ENCODE results near the gene VRK1. TPM values are rescaled to one million over a fixed set of nuclear protein-coding genes. Genes with fewer than 3 reads are reported as not detected.

The VRK1 gene
- total RNA-seq, 1 donor from 2014 or later, result 35.9 TPM

- DNase-seq (ENCODE audit: low read depth, low spot score), result no peak
These were observed 6.5 kb upstream of the VRK1 start for GRCh38 chr14:96790706-96791105.

DNA sequence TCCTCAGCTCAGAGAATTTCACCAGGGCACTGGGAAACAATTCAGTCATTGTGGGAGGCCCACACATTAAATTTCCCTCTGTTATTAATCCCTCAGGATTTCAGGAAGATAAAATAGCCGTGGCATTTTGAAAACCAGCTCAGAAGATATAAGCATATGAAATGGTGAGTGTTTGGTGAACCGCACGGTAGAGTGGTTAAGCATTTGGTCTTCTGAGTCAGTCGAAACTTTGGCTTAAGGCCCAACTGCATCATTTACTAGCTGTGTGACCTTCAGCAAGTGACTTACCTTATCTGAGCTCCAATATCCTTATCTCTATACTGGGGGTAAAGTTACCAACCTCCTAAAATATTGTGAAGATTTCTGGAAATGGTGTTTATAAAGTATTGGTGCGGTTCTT, 5.2 kb upstream of the VRK1 start:
- DNase-seq (ENCODE audit: low read depth, low spot score), result no peak

GRCh38 chr14:96792591-96792990, 4.6 kb upstream of the VRK1 start:
- DNase-seq (ENCODE audit: low read depth, low spot score), result no peak

DNA sequence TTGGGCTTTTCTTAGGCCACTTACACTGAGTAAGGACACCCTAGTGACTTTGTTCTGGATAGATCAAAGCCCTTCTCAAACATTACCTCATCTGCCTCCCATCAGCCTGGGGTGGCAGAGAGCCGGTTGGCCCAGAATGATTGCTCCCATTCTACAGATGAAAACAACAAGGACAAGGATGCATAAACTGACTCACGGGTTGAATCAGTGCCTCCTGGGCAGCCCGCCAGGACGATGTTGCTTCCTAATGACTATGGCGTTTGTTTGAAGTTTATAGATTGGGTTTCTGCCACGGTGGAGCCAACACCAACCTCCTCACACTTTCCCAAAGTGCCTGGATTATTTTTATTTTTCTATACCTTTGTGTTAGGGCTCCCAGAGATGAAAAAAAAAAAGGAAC, 3.6 kb upstream of the VRK1 start:
- DNase-seq (ENCODE audit: low read depth, low spot score), result no peak

DNA sequence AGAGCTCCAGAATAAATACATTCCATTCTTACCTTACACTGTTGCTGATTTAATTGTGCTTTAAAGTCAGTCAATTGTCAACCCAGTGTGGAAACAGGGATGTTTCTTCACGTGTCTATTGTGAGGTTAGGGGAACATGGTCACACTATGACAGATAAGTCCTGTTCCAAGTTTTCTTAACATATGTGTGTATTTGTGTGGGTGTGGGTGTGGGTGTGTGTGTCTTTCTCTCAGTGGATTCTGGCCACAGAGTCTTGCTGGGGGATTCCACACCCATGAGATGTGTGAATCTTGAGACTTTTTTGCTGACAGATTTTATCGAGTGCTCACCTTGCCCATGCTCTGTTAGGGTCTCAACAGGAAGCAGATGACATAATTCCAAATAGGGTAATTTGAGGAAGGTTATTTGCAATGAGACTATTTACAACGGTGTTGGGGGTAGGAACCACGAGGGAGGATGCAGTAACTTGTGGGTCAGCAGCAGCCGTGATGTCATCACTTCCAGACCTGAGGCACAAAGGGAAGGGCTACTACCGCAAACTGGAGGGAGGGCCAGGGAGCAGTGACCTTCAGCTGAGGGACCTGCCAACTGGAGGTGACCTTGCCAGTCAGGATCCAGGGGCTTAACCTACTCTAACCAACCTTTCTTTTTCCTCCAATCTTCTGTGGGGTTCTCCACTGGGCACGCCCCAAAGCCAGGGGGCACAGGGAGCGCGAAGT, 1.9 kb upstream of the VRK1 start:
- DNase-seq (ENCODE audit: low read depth, low spot score), result no peak

DNA sequence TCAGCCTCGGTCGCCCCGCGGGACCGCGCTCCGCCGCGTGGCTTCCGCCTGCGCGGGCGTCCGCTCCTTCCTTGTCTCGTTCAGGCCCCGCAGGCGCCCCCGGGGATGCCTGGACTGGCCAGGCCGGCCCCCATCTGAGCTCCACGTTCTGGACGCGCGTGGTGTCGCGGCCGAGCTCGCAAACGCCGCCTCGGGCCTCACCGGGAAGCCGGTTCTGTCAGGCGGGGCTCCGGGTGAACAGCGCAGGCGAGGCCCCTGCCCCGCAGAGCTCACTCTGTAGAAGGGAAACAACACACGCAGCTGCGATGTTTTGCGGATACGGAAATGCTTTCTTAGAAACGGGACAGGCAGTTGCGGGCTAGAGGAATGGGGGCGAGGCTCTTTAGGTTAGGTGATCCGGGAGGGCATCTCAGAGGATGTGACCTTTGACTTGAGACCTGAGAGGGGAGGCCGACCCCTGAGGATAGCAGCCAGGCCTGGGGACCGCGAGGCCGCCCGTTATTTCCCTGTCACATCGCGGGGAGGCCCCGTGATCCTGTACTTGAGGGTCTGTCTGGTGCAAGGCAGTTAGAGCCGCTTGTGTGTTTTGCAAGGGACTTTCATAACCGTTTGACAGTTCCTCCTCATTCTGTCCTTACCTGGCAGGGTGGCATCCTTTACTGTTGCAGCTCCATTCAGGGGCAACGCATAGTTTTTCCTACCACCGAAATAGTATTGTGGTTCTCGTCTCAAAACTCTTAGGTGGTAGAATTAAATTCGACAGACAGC, 584 bp downstream of the VRK1 start:
- DNase-seq (ENCODE audit: low read depth, low spot score), result no peak

GRCh38 chr14:96798956-96799355, 1.8 kb downstream of the VRK1 start:
- no peak for DNase-seq (ENCODE audit: low read depth, low spot score)

DNA sequence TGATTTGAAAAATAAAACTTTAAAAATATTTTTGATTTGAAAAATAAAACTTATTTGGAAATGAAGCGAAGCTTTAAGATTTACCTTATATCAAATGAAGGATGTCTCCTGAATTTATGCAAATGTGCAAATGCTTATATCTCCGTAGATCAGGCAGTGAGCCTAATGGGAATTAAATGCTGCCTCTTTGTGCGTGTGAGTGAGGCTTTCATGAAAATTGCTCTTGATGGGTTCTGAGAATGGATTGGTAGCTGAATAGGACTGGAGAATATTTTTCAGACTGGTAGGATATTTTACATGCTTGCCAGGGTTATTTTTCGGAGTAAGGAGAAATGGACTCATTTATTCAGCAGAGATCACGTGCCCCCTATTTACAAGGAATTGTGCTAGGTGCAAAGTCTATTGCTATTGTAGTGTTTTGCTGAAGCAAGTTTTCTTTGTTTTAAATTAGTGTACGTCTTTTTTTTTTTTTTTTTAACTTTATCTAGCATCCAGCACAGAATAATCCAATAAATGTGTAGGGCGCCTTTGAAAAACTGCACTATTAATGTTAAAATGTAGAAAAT, 2.4 kb downstream of the VRK1 start:
- no peak for DNase-seq (ENCODE audit: low read depth, low spot score)

- DNase-seq (ENCODE audit: low read depth, low spot score), result no peak
These were observed 4.7 kb downstream of the VRK1 start for GRCh38 chr14:96801931-96802330.

- no peak for DNase-seq (ENCODE audit: low read depth, low spot score)
These were observed 5.8 kb downstream of the VRK1 start for GRCh38 chr14:96802963-96803362.

DNA sequence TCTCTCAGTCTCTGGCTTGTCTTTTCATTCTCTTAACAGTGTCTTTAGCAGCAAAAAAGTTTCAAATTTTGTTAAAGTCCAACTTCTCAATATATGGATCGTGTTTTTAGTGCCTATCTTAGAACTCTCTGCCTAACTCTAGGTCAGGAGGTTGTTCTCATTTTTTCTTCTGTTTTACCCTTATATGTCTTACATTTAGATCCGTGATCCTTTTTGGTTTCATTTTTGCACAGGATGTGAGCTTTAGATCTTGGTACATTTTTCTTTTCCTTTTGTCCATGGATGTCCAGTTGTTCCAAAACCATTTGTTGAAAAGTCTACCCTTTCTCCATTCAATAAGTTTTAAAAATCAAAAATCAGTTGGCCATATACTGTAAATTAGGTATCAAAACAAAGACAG, 6.8 kb downstream of the VRK1 start:
- DNase-seq (ENCODE audit: low read depth, low spot score), result no peak

DNA sequence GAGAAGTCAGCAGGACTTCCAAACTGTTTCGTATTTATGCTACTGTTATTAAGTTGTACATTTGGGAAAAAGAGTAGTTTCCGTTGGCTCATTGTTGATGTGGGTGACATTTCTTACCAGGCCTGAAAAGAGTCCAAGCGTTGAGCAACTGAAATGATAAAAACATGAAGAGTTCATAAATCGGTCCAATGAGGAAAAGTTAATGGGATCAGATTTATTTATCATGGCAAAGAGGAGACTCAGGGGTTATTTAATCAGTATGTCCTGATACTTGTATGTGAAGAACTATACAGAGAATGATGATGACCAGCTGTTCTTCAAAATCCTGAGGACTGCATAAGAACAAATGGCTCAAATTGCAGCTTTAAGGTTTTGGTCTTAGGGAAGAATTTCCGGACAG, 7.7 kb downstream of the VRK1 start:
- DNase-seq (ENCODE audit: low read depth, low spot score), result no peak

GRCh38 chr14:96805956-96806355, 8.8 kb downstream of the VRK1 start:
- DNase-seq (ENCODE audit: low read depth, low spot score), result no peak

- no peak for DNase-seq (ENCODE audit: low read depth, low spot score)
These were observed 9.7 kb downstream of the VRK1 start for GRCh38 chr14:96806836-96807235.

DNA sequence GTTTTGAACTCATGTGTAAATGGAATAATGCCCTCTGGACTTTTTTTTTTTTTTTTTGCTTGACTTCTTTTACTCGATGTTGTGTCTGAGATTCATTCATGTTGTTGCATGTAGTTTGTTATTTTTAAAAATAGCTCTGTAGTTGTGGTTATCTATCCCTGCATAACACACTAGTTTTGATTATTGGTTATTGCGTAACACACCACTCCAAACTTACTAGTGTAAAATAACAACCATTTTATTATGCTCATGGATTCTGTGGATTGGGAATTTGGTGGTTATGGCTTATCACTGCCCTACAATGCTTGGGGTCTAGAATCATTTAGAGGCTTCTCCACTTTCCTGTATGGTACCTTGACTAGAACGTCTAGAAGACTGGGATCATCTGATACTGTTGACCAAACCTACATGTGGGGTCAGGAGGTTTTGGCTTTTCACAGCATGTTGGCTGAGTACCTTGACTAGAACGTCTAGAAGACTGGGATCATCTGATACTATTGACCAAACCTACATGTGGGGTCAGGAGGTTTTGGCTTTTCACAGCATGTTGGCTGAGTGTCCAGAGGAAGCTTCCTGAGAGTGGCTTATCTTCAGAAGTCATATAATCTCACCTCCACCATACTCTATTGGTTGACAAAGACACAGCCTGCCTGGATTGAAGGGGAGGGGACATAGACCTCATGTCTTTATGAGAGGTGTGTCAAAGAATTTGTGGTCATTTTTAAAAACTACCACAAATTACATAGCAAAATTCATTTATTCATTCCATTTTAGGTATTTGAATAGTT, 11.6 kb downstream of the VRK1 start:
- DNase-seq (ENCODE audit: low read depth, low spot score), result no peak

GRCh38 chr14:96811265-96811664, 14.1 kb downstream of the VRK1 start:
- no peak for DNase-seq (ENCODE audit: low read depth, low spot score)

- DNase-seq (ENCODE audit: low read depth, low spot score), result no peak
These were observed 14.9 kb downstream of the VRK1 start for GRCh38 chr14:96811985-96812667.

DNA sequence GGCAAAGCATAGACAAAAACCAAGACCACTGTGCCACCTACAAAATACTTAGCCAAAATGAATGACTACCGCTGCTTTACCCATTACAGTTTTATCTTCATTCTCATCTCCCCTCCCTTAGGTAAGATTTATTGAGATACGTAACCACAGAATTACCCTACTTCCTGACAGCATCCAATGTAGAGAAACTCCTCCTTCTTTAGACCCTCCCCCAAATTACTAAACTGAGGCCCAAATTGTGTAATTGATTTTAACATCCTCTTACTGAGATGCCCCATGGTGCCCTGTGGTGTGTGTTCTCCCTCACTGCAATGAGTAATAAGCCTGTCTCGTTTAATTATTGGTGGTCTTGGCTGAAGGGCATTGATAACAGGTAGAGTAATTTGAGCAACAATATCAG, 19.1 kb downstream of the VRK1 start:
- DNase-seq (ENCODE audit: low read depth, low spot score), result no peak

- no peak for DNase-seq (ENCODE audit: low read depth, low spot score)
These were observed 20.8 kb downstream of the VRK1 start for GRCh38 chr14:96817750-96818666.

DNA sequence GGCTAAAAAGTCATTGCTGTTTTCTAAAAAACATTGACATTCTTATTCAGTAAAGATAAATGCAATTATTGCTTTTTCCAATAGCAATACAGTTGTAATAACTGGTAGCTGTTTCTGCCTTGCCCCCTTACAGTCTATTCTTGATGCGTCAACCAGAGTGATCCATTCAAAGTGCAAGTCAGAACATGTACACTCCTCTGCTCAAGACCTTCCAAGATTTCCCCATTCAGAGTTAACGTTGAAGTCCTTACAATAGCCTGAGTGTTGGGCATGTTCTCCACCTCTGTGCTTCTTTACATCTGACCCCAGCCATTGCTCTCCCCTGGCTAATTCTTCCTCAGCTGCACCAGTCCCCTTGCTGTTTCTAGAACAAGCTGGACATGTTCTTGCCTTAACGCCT, 24.3 kb downstream of the VRK1 start:
- no peak for DNase-seq (ENCODE audit: low read depth, low spot score)

All from pulmonary artery endothelial cell (primary cell).